HCT116 (cell line): ENCODE measurements around the gene IGSF21.

Source experiments
- CTCF ChIP-seq, 3 experiments: fragments of 200-600 bp in 1 of 3; sonication (generic) in 1 of 3; IDR thresholded peaks in 2 of 3; conservative IDR thresholded peaks in 1 of 3; 2 replicates each; pipeline ENCODE4 v1.5.1; 2012 to 2017; ENCODE audit warnings: low read depth in 2 of 3, low read length in 2 of 3, antibody characterized with exemption in 1 of 3, borderline replicate concordance in 1 of 3, control low read depth in 1 of 3, mild to moderate bottlenecking in 1 of 3, mixed read lengths in 1 of 3, mixed run types in 1 of 3, moderate library complexity in 1 of 3; ENCODE audit not compliant: insufficient read depth in 1 of 3
- POLR2A ChIP-seq: IDR thresholded peaks from 2 replicates; pipeline ENCODE4 v1.7.0; 2011; ENCODE audit warnings: borderline replicate concordance; ENCODE audit not compliant: insufficient read depth, insufficient read length; ENCODE audit errors: extremely low read depth
- RAD21 ChIP-seq: IDR thresholded peaks from 2 replicates; pipeline ENCODE4 v1.6.1; 2012; ENCODE audit warnings: low read depth, mild to moderate bottlenecking
- REST ChIP-seq: IDR thresholded peaks from 2 replicates; pipeline ENCODE4 v1.6.1; 2012; ENCODE audit warnings: low read depth

- TF ChIP-seq CTCF (IDR thresholded peaks at IDR 0.05 in 2 of 3, conservative IDR thresholded peaks at IDR 0.05 in 1 of 3; ENCODE audit: borderline replicate concordance in 1 of 3, insufficient read depth in 1 of 3, low read depth in 2 of 3, low read length in 2 of 3) (no peak), POLR2A (no peak), RAD21 (no peak), REST (no peak)
Measured at GRCh38 chr1:18376661-18377060, 269.1 kb downstream of the IGSF21 start.
